Measurements from ENCODE around the gene SCNN1A.
A peak's percentile ranks its signal among the peaks of the same experiment; 100 is the strongest.

DNA sequence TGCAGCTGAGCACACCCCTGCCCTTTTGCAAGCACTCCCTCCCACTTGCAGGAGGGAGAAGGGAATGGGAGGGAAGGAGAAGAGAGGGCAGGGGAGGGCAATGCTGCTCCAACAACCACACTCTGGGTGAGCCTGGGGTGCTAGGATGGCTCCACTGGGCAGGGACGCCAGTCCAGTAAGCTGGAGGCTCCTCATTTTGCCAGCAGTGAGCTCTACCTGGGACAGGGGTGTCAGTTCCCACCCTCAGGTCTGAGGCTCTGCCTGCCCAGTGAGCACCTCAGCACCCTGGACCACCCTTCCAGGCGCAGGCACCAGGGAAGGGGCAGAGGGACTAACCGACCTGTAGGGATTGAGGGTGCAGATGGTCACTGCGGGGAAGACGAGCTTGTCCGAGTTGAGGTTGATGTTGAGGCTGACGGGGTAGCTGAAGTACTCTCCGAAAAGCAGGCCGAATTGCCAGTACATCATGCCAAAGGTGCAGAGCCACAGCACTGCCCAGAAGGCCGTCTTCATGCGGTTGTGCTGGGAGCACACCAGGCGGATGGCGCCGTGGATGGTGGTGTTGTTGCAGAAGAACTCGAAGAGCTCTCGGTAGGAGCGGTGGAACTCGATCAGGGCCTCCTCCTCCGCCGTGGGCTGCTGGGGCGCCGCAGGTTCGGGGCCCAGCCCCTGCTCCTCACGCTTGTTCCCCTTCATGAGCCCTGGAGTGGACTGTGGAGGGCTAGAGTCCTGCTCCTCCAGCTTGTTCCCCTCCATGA is 1.2 kb downstream of the SCNN1A start:
- TF ChIP-seq, protein P1, sequence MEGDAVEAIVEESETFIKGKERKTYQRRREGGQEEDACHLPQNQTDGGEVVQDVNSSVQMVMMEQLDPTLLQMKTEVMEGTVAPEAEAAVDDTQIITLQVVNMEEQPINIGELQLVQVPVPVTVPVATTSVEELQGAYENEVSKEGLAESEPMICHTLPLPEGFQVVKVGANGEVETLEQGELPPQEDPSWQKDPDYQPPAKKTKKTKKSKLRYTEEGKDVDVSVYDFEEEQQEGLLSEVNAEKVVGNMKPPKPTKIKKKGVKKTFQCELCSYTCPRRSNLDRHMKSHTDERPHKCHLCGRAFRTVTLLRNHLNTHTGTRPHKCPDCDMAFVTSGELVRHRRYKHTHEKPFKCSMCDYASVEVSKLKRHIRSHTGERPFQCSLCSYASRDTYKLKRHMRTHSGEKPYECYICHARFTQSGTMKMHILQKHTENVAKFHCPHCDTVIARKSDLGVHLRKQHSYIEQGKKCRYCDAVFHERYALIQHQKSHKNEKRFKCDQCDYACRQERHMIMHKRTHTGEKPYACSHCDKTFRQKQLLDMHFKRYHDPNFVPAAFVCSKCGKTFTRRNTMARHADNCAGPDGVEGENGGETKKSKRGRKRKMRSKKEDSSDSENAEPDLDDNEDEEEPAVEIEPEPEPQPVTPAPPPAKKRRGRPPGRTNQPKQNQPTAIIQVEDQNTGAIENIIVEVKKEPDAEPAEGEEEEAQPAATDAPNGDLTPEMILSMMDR (IDR thresholded peaks at IDR 0.05) = no peak
- peak in 1 of 2 donors; percentile 25 for TF ChIP-seq POLR2A (IDR thresholded peaks at IDR 0.05)

All from thyroid gland (tissue), 4 donors.